Measurements from ENCODE around the gene LRRC71.

- TF ChIP-seq CTCF (IDR thresholded peaks at IDR 0.05) (peak; percentile 45 to 78 (median 67)), POLR2A (IDR thresholded peaks at IDR 0.05) (no peak)
Observed at GRCh38 chr1:156920233-156921052, at the start of gene LRRC71.
